Measurements from ENCODE around the gene FBXW12.

The FBXW12 gene

GRCh38 chr3:48433472-48434118, 61.6 kb downstream of the FBXW12 start:
- Histone ChIP-seq H3K9me2 (replicated peaks; ENCODE audit: insufficient read depth, low read length) (no peaks in the 10 kb centered on the region), H3K4me2 (ENCODE audit: low read depth, low read length, poor library complexity, severe bottlenecking) (no peak overlapping the region), H4K20me1 (ENCODE audit: low read depth, low read length) (no peaks in the 10 kb centered on the region), H3K36me3 (ENCODE audit: low read length) (no peaks in the 10 kb centered on the region), H2AFZ (ENCODE audit: low read depth, low read length, severe bottlenecking) (no peak overlapping the region), H3K9me3 (ENCODE audit: insufficient read depth, low read length) (no peaks in the 10 kb centered on the region), H3K27ac (ENCODE audit: low read depth, low read length) (no peak overlapping the region), H3K9ac (ENCODE audit: low read length) (no peak overlapping the region), H3K4me3 (ENCODE audit: insufficient read depth, low read length, poor library complexity, severe bottlenecking) (no peak overlapping the region), H3K79me2 (ENCODE audit: insufficient read depth, low read length) (no peaks in the 10 kb centered on the region), H3F3A (ENCODE audit: insufficient read depth) (peaks cover 13% of the 10 kb centered on the region), H3K27me3 (ENCODE audit: low read length) (no peaks in the 10 kb centered on the region)
- TF ChIP-seq CTCF (IDR thresholded peaks at IDR 0.05; ENCODE audit: insufficient read depth, low read length, poor library complexity, severe bottlenecking): no peak
- TF ChIP-seq EZH2phosphoT487 (conservative IDR thresholded peaks at IDR 0.05; ENCODE audit: low read length): no peak

- Histone ChIP-seq H3F3A (ENCODE audit: insufficient read depth) (peaks cover 15% of the 10 kb centered on the region), H3K4me2 (ENCODE audit: low read depth, low read length, poor library complexity, severe bottlenecking) (no peak overlapping the region), H3K4me3 (ENCODE audit: insufficient read depth, low read length, poor library complexity, severe bottlenecking) (no peak overlapping the region), H2AFZ (ENCODE audit: low read depth, low read length, severe bottlenecking) (no peak overlapping the region), H3K9ac (ENCODE audit: low read length) (no peak overlapping the region), H3K27ac (ENCODE audit: low read depth, low read length) (no peak overlapping the region), H3K36me3 (ENCODE audit: low read length) (no peaks in the 10 kb centered on the region), H3K79me2 (ENCODE audit: insufficient read depth, low read length) (peaks cover 4% of the 10 kb centered on the region; the same call in 1 of the 2 replicates), H3K27me3 (ENCODE audit: low read length) (no peaks in the 10 kb centered on the region), H3K9me3 (ENCODE audit: insufficient read depth, low read length) (no peaks in the 10 kb centered on the region), H4K20me1 (ENCODE audit: low read depth, low read length) (no peaks in the 10 kb centered on the region), H3K9me2 (replicated peaks; ENCODE audit: insufficient read depth, low read length) (no peaks in the 10 kb centered on the region)
- TF ChIP-seq CTCF (IDR thresholded peaks at IDR 0.05; ENCODE audit: insufficient read depth, low read length, poor library complexity, severe bottlenecking): no peak
- no peak for TF ChIP-seq EZH2phosphoT487 (conservative IDR thresholded peaks at IDR 0.05; ENCODE audit: low read length)
These were observed 62.7 kb downstream of the FBXW12 start for GRCh38 chr3:48434591-48435222.

GRCh38 chr3:48435223-48435595, 63.2 kb downstream of the FBXW12 start:
- H3K27me3 ChIP-seq (ENCODE audit: low read length): no peaks in the 10 kb centered on the region

More at GRCh38 chr3:48435223-48435595, 63.2 kb downstream of the FBXW12 start:
- no peak overlapping the region for H3K4me2 ChIP-seq (ENCODE audit: low read depth, low read length, poor library complexity, severe bottlenecking)
- no peaks in the 10 kb centered on the region for H3K36me3 ChIP-seq (ENCODE audit: low read length)
- no peak overlapping the region for H2AFZ ChIP-seq (ENCODE audit: low read depth, low read length, severe bottlenecking)
- peaks cover 15% of the 10 kb centered on the region for H3F3A ChIP-seq (ENCODE audit: insufficient read depth)
- H3K27ac ChIP-seq (ENCODE audit: low read depth, low read length): no peak overlapping the region
- no peaks in the 10 kb centered on the region for H3K9me2 ChIP-seq (replicated peaks; ENCODE audit: insufficient read depth, low read length)
- H3K4me3 ChIP-seq (ENCODE audit: insufficient read depth, low read length, poor library complexity, severe bottlenecking): no peak overlapping the region
- no peaks in the 10 kb centered on the region for H3K9me3 ChIP-seq (ENCODE audit: insufficient read depth, low read length)
- peaks cover 7% of the 10 kb centered on the region for H3K79me2 ChIP-seq (ENCODE audit: insufficient read depth, low read length)
- H3K9ac ChIP-seq (ENCODE audit: low read length): no peak overlapping the region
- no peak for TF ChIP-seq EZH2phosphoT487 (conservative IDR thresholded peaks at IDR 0.05; ENCODE audit: low read length)
- no peak for TF ChIP-seq CTCF (IDR thresholded peaks at IDR 0.05; ENCODE audit: insufficient read depth, low read length, poor library complexity, severe bottlenecking)
- no peaks in the 10 kb centered on the region for H4K20me1 ChIP-seq (ENCODE audit: low read depth, low read length)

All from SU-DHL-6 (cell line).